HepG2 (cell line): Measurements from ENCODE around the gene ERO1A. TPM values are rescaled to one million over a fixed set of nuclear protein-coding genes. Genes with fewer than 3 reads are reported as not detected.

Source experiments
- AHR ChIP-seq: IDR thresholded peaks from 2 replicates; pipeline ENCODE4 v1.6.1; 2018; ENCODE audit warnings: missing genetic modification reagents, missing compliant biosample characterization
- ATF2 ChIP-seq: sonication (generic); formaldehyde crosslinking; IDR thresholded peaks from 2 replicates; pipeline ENCODE4 v1.4.0; 2020; ENCODE audit warnings: missing genetic modification reagents
- CBX5 ChIP-seq: sonication (generic); formaldehyde crosslinking; IDR thresholded peaks from 2 replicates; pipeline ENCODE4 v1.4.0; 2020; ENCODE audit warnings: missing genetic modification reagents, borderline replicate concordance
- CEBPG ChIP-seq: IDR thresholded peaks from 2 replicates; pipeline ENCODE4 v1.6.1; 2016
- FOXA1 ChIP-seq, 2 experiments: fragments of 450-650 bp in 1 of 2; sonication (generic) in 1 of 2; formaldehyde crosslinking in 1 of 2; IDR thresholded peaks; 2 replicates each; pipeline versions ENCODE4 v1.4.0 to v1.6.1; 2016 to 2020; ENCODE audit warnings: missing genetic modification reagents in 1 of 2
- GABPB1 ChIP-seq: IDR thresholded peaks from 2 replicates; pipeline ENCODE4 v1.6.1; 2016; ENCODE audit warnings: mild to moderate bottlenecking, missing genetic modification reagents, moderate library complexity, missing compliant biosample characterization
- MAF1 ChIP-seq: sonication (generic); formaldehyde crosslinking; IDR thresholded peaks from 2 replicates; pipeline ENCODE4 v1.5.0; 2020; ENCODE audit warnings: missing genetic modification reagents, borderline replicate concordance
- NCOR1 ChIP-seq: fragments of 200-600 bp; sonication (generic); IDR thresholded peaks from 2 replicates; pipeline ENCODE4 v1.7.0; 2017; ENCODE audit warnings: antibody characterized with exemption, low read length, borderline replicate concordance
- NFYB ChIP-seq: sonication (generic); formaldehyde crosslinking; IDR thresholded peaks from 2 replicates; pipeline ENCODE4 v1.4.0; 2020; ENCODE audit warnings: missing genetic modification reagents
- SMAD9 ChIP-seq: sonication (generic); formaldehyde crosslinking; IDR thresholded peaks from 2 replicates; pipeline ENCODE4 v1.5.1; 2020; ENCODE audit warnings: mild to moderate bottlenecking, missing genetic modification reagents
- SOX13 ChIP-seq, 3 experiments: fragments of 450-650 bp in 1 of 3; sonication (generic) in 1 of 3; formaldehyde crosslinking in 1 of 3; IDR thresholded peaks in 2 of 3; conservative IDR thresholded peaks in 1 of 3; 2 replicates each; pipeline versions ENCODE4 v1.5.0 to v1.6.1; 2016 to 2020; ENCODE audit warnings: antibody characterized with exemption in 1 of 3, mild to moderate bottlenecking in 1 of 3, missing compliant biosample characterization in 1 of 3, missing genetic modification reagents in 1 of 3, moderate library complexity in 1 of 3
- SOX6 ChIP-seq, 2 experiments: fragments of 450-650 bp in 1 of 2; sonication (generic) in 1 of 2; formaldehyde crosslinking in 1 of 2; IDR thresholded peaks; 2 replicates each; pipeline versions ENCODE4 v1.4.0 to v1.6.1; 2017 to 2020; ENCODE audit warnings: antibody characterized with exemption in 1 of 2, mild to moderate bottlenecking in 1 of 2, missing genetic modification reagents in 1 of 2
- SP1 ChIP-seq, 2 experiments: fragments of 450-650 bp in 1 of 2; sonication (generic) in 1 of 2; formaldehyde crosslinking in 1 of 2; IDR thresholded peaks; 2 replicates each; pipeline versions ENCODE4 v1.4.0 to v1.6.1; 2016 to 2020; ENCODE audit warnings: missing genetic modification reagents in 1 of 2
- SYNCRIP ChIP-seq: fragments of 200-400 bp; formaldehyde crosslinking; IDR thresholded peaks from 2 replicates; pipeline ENCODE4 v1.6.1; 2018; ENCODE audit warnings: mild to moderate bottlenecking, low read depth, low read length; ENCODE audit not compliant: insufficient read depth
- THAP11 ChIP-seq: IDR thresholded peaks from 2 replicates; pipeline ENCODE4 v1.6.1; 2016; ENCODE audit warnings: missing biosample characterization, missing genetic modification reagents
- TIGD3 ChIP-seq: sonication (generic); formaldehyde crosslinking; IDR thresholded peaks from 2 replicates; pipeline ENCODE4 v1.5.1; 2020; ENCODE audit warnings: mild to moderate bottlenecking, missing genetic modification reagents, borderline replicate concordance
- ZBTB25 ChIP-seq: IDR thresholded peaks from 2 replicates; pipeline ENCODE4 v1.6.1; 2018; ENCODE audit warnings: missing genetic modification reagents
- ZBTB39 ChIP-seq: sonication (generic); formaldehyde crosslinking; IDR thresholded peaks from 2 replicates; pipeline ENCODE4 v1.5.0; 2020; ENCODE audit warnings: missing genetic modification reagents
- ZNF710 ChIP-seq: sonication (generic); formaldehyde crosslinking; IDR thresholded peaks from 2 replicates; pipeline ENCODE4 v1.5.0; 2020; ENCODE audit warnings: mild to moderate bottlenecking, missing genetic modification reagents, borderline replicate concordance
- ZNF781 ChIP-seq: sonication (generic); formaldehyde crosslinking; IDR thresholded peaks from 2 replicates; pipeline ENCODE4 v1.5.1; 2020; ENCODE audit warnings: borderline replicate concordance, mild to moderate bottlenecking, missing genetic modification reagents; ENCODE audit errors: not compliant biosample characterization
- ZZZ3 ChIP-seq: sonication (generic); formaldehyde crosslinking; IDR thresholded peaks from 2 replicates; pipeline ENCODE4 v1.4.0; 2020; ENCODE audit warnings: missing genetic modification reagents, mild to moderate bottlenecking, borderline replicate concordance
- polyA plus RNA-seq, 8 experiments: library from polyadenylated mRNA; depleted of rRNA in 3 of 8; stranded (reverse) in 7 of 8; unstranded in 1 of 8; fragments of >200 nt; fragmentation: Illumina TruSeq in 4 of 8; extraction: Trizol in 4 of 8; gene quantifications; 2 replicates each; pipeline versions ENCODE4 v1.2.1 to v1.2.3, GENCODE V29; 2011 to 2016; ENCODE audit warnings: low read depth in 4 of 8, missing spikeins in 1 of 8, mixed read lengths in 1 of 8; ENCODE audit not compliant: insufficient read depth in 1 of 8
- total RNA-seq, 5 experiments: library from RNA; depleted of rRNA; stranded (reverse); fragments of >200 nt; fragmentation: Illumina TruSeq; extraction: Trizol; gene quantifications; 2 replicates each; pipeline ENCODE4 v1.2.3, GENCODE V29; 2016; ENCODE audit warnings: low read depth in 1 of 5

Gene ERO1A
- total and polyA plus RNA-seq, 2 of the 13 experiments (the other 11 are each of a cell fraction or from before 2014, with no cell fraction given): 60.3 to 137 TPM

GRCh38 chr14:52596320-52596719 lies 99.0 kb downstream of the ERO1A start (continued):
- TF ChIP-seq ZBTB25 (CRISPR knock-in tag): no peak
- no peak for TF ChIP-seq ZNF781 (CRISPR knock-in tag)
- TF ChIP-seq SP1 (IDR thresholded peaks at IDR 0.05): no peak
- TF ChIP-seq SP1 (CRISPR knock-in tag; IDR thresholded peaks at IDR 0.05): no peak
- no peak for TF ChIP-seq SYNCRIP
- TF ChIP-seq ZBTB39 (CRISPR knock-in tag): no peak
- no peak for TF ChIP-seq ZNF710 (CRISPR knock-in tag)
- TF ChIP-seq SMAD9 (CRISPR knock-in tag): no peak
- no peak for TF ChIP-seq ZZZ3 (CRISPR knock-in tag)
- 0 out of 2 replicates have a peak, but pooled peaks have one; percentile 15 for TF ChIP-seq CEBPG (CRISPR knock-in tag)
- no peak for TF ChIP-seq CBX5 (CRISPR knock-in tag)
- no peak for TF ChIP-seq THAP11
- no peak for TF ChIP-seq SOX13 (IDR thresholded peaks at IDR 0.05)
- peak in 1 of 2 experiments; percentile 67; a peak in 1 of 4 replicates for TF ChIP-seq SOX13 (CRISPR knock-in tag; conservative IDR thresholded peaks at IDR 0.05 in 1 of 2, IDR thresholded peaks at IDR 0.05 in 1 of 2)
- TF ChIP-seq ATF2: no peak
- no peak for TF ChIP-seq AHR
- TF ChIP-seq GABPB1 (CRISPR knock-in tag): no peak
- TF ChIP-seq TIGD3 (CRISPR knock-in tag): no peak
- no peak for TF ChIP-seq NFYB (CRISPR knock-in tag)
- TF ChIP-seq SOX6 (IDR thresholded peaks at IDR 0.05): no peak
- TF ChIP-seq SOX6 (CRISPR knock-in tag; IDR thresholded peaks at IDR 0.05): peak; percentile 64
- TF ChIP-seq FOXA1 (IDR thresholded peaks at IDR 0.05): no peak
- TF ChIP-seq FOXA1 (CRISPR knock-in tag; IDR thresholded peaks at IDR 0.05): peak; percentile 34; the same call in 1 of the 2 replicates
- TF ChIP-seq MAF1: no peak
- TF ChIP-seq NCOR1: no peak
